GM21367 (cell line): Measurements from ENCODE around the gene WNT5A.
A peak's percentile ranks its signal among the peaks of the same experiment; 100 is the strongest.
"Not testable (repeated sequence)": the region's sequence is repeated elsewhere in the genome, so short reads cannot be mapped to it uniquely, and the experiment has no call there.

Experiments used
- ATAC-seq: cut with Tn5 transposase; IDR thresholded peaks from one replicate; pipeline ENCODE4 v1.9.1; 2021; ENCODE audit not compliant: unreplicated experiment

WNT5A gene

GRCh38 chr3:55507808-55508207, 20.7 kb upstream of the WNT5A start:
- no peak for ATAC-seq

- ATAC-seq = no peak
These were observed 18.7 kb upstream of the WNT5A start for GRCh38 chr3:55505776-55506175.

GRCh38 chr3:55505102-55505501, 18.0 kb upstream of the WNT5A start:
- ATAC-seq = not testable (repeated sequence)

GRCh38 chr3:55501905-55502304, 14.8 kb upstream of the WNT5A start:
- no peak for ATAC-seq

- ATAC-seq = no peak
These were observed 13.6 kb upstream of the WNT5A start for GRCh38 chr3:55500555-55501330.

- no peak for ATAC-seq
These were observed 11.4 kb upstream of the WNT5A start for GRCh38 chr3:55498520-55498919.

GRCh38 chr3:55497250-55497649, 10.1 kb upstream of the WNT5A start:
- no peak for ATAC-seq

- no peak for ATAC-seq
These were observed 7.9 kb upstream of the WNT5A start for GRCh38 chr3:55494976-55495375.

GRCh38 chr3:55492976-55493375, 5.9 kb upstream of the WNT5A start:
- no peak for ATAC-seq

GRCh38 chr3:55491296-55491816, 4.2 kb upstream of the WNT5A start:
- ATAC-seq = no peak

- no peak for ATAC-seq
These were observed 3.3 kb upstream of the WNT5A start for GRCh38 chr3:55490276-55490913.

GRCh38 chr3:55489798-55490132, 2.7 kb upstream of the WNT5A start:
- ATAC-seq = no peak

- no peak for ATAC-seq
These were observed 1.4 kb upstream of the WNT5A start for GRCh38 chr3:55488398-55489055.

- no peak for ATAC-seq
These were observed 505 bp upstream of the WNT5A start for GRCh38 chr3:55487381-55488241.

- no peak for ATAC-seq
These were observed 827 bp downstream of the WNT5A start for GRCh38 chr3:55486101-55486856.

- peak; percentile 61 for ATAC-seq
These were observed 2.0 kb downstream of the WNT5A start for GRCh38 chr3:55484801-55485791.

- no peak for ATAC-seq
These were observed 2.9 kb downstream of the WNT5A start for GRCh38 chr3:55484191-55484689.

- ATAC-seq = no peak
These were observed 3.7 kb downstream of the WNT5A start for GRCh38 chr3:55483196-55484095.
